ENCODE measurements around the gene B3GALT4. TPM values are rescaled to one million over a fixed set of nuclear protein-coding genes. Genes with fewer than 3 reads are reported as not detected.

Gene B3GALT4
- total and polyA plus RNA-seq, 2 of the 13 experiments (the other 11 are each of a cell fraction or from before 2014, with no cell fraction given): 0.04 to 0.27 TPM

- TF ChIP-seq HMGXB3 (CRISPR knock-in tag; IDR thresholded peaks at IDR 0.05; ENCODE audit: borderline replicate concordance): 0 out of 2 replicates have a peak, but pooled peaks have one; percentile 56
- peak; percentile 67; the same call in 1 of the 2 replicates for TF ChIP-seq GABPB1 (CRISPR knock-in tag; IDR thresholded peaks at IDR 0.05)
- TF ChIP-seq ZNF800 (CRISPR knock-in tag; IDR thresholded peaks at IDR 0.05): no peak
- peak; percentile 35; the same call in 1 of the 2 replicates for TF ChIP-seq FOSL2 (CRISPR knock-in tag; IDR thresholded peaks at IDR 0.05)
- peak; percentile 21; the same call in 1 of the 2 replicates for TF ChIP-seq CAMTA2 (CRISPR knock-in tag; IDR thresholded peaks at IDR 0.05; ENCODE audit: borderline replicate concordance)
- TF ChIP-seq ZNF20 (CRISPR knock-in tag; IDR thresholded peaks at IDR 0.05): no peak
- no peak for TF ChIP-seq HOXA5 (CRISPR knock-in tag; IDR thresholded peaks at IDR 0.05)
- no peak for TF ChIP-seq MAZ (IDR thresholded peaks at IDR 0.05; ENCODE audit: borderline replicate concordance, low read depth, low read length)
- TF ChIP-seq MAZ (CRISPR knock-in tag; IDR thresholded peaks at IDR 0.05; ENCODE audit: low read depth): no peak; the same call in 1 of the 2 replicates
- TF ChIP-seq ZFP1 (CRISPR knock-in tag; IDR thresholded peaks at IDR 0.05): no peak; the same call in 1 of the 2 replicates
- TF ChIP-seq ZNF629 (CRISPR knock-in tag; conservative IDR thresholded peaks at IDR 0.05): no peak
- no peak for TF ChIP-seq ZNF484 (CRISPR knock-in tag; IDR thresholded peaks at IDR 0.05; ENCODE audit: borderline replicate concordance, low read depth)
- TF ChIP-seq, protein P1, sequence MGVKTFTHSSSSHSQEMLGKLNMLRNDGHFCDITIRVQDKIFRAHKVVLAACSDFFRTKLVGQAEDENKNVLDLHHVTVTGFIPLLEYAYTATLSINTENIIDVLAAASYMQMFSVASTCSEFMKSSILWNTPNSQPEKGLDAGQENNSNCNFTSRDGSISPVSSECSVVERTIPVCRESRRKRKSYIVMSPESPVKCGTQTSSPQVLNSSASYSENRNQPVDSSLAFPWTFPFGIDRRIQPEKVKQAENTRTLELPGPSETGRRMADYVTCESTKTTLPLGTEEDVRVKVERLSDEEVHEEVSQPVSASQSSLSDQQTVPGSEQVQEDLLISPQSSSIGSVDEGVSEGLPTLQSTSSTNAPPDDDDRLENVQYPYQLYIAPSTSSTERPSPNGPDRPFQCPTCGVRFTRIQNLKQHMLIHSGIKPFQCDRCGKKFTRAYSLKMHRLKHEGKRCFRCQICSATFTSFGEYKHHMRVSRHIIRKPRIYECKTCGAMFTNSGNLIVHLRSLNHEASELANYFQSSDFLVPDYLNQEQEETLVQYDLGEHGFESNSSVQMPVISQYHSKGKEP (CRISPR knock-in tag; IDR thresholded peaks at IDR 0.05): peak; percentile 72; the same call in 1 of the 2 replicates
- TF ChIP-seq NFATC3 (CRISPR knock-in tag; IDR thresholded peaks at IDR 0.05): no peak
- TF ChIP-seq, protein P2, sequence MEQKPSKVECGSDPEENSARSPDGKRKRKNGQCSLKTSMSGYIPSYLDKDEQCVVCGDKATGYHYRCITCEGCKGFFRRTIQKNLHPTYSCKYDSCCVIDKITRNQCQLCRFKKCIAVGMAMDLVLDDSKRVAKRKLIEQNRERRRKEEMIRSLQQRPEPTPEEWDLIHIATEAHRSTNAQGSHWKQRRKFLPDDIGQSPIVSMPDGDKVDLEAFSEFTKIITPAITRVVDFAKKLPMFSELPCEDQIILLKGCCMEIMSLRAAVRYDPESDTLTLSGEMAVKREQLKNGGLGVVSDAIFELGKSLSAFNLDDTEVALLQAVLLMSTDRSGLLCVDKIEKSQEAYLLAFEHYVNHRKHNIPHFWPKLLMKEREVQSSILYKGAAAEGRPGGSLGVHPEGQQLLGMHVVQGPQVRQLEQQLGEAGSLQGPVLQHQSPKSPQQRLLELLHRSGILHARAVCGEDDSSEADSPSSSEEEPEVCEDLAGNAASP (CRISPR knock-in tag; IDR thresholded peaks at IDR 0.05; ENCODE audit: borderline replicate concordance): no peak
- no peak for TF ChIP-seq KLF15 (CRISPR knock-in tag; IDR thresholded peaks at IDR 0.05; ENCODE audit: borderline replicate concordance)
- no peak for TF ChIP-seq ARNT (IDR thresholded peaks at IDR 0.05)
- no peak for TF ChIP-seq ZNF660 (CRISPR knock-in tag; IDR thresholded peaks at IDR 0.05; ENCODE audit: borderline replicate concordance, low read depth)
- no peak for TF ChIP-seq MAFF (IDR thresholded peaks at IDR 0.05; ENCODE audit: low read depth, low read length)
- TF ChIP-seq FIP1L1 (IDR thresholded peaks at IDR 0.05; ENCODE audit: borderline replicate concordance, insufficient read depth, low read depth, low read length): no peak
Measured at GRCh38 chr6:33313709-33314514, 37.0 kb downstream of the B3GALT4 start, which contains the start of gene TAPBP (continued).
